HTR-8/SVneo (cell line): ENCODE data around the gene ATP11C.
"Not testable (repeated sequence)": the region's sequence is repeated elsewhere in the genome, so short reads cannot be mapped to it uniquely, and the experiment has no call there.

Experiments
- DNase-seq: peaks from one replicate; pipeline ENCODE4 v3.0.0; 2011; ENCODE audit warnings: low spot score, mixed read lengths; ENCODE audit not compliant: insufficient read length
- FAIRE-seq: peaks from 2 replicates; lab custom pipeline; 2011; peaks lifted over from hg19 to GRCh38; lab: Jason Lieb, UNC

ATP11C gene

DNA sequence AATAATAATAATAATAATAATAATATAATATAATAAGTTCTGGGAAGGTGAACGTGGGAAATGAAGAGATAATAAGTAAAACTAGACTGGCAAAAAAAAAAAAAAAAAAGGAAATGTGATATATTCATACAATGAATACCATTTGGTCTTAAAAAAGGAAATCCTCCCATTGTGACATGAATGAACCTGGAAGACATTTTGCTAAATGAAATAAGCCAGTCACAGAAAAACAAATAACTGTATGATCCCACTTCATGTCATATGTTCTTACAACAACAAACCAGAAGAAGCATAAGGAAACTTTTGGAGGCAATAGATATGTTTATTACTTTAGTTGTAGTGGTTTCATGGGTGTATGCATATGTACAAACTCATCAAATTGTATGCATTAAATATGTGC is 63.1 kb downstream of the ATP11C start:
- FAIRE-seq = no peak
- no peak for DNase-seq

- DNase-seq (no peak), FAIRE-seq (no peak)
Measured at GRCh38 chrX:139864640-139865039, 68.2 kb downstream of the ATP11C start.

DNA sequence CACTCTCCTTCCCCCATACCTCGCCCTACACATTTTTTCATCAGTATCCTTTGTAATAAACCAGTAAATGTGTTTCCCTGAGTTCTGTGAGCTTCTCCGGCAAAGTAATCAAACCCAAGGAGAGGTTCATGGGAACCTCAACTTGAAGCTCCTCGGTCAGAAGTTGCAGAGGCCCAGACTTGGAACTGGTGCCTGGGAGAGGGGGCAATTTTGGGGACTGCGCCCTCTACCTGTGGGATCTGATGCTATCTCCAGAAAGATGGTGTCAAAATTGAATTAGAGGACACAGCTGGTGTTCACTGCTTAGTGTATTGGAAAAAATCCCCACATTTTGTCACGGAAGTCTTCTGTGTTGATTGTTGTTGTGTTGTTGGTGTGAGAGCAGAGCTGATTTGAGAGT is 70.6 kb downstream of the ATP11C start:
- no peak for FAIRE-seq

GRCh38 chrX:139856826-139857225 is 76.0 kb downstream of the ATP11C start:
- not testable (repeated sequence) for FAIRE-seq

More for the DNA sequence above, 70.6 kb downstream of the ATP11C start:
- DNase-seq = no peak

GRCh38 chrX:139851730-139852129 is 81.1 kb downstream of the ATP11C start:
- no peak for FAIRE-seq

More at GRCh38 chrX:139856826-139857225, 76.0 kb downstream of the ATP11C start:
- DNase-seq = not testable (repeated sequence)

DNA sequence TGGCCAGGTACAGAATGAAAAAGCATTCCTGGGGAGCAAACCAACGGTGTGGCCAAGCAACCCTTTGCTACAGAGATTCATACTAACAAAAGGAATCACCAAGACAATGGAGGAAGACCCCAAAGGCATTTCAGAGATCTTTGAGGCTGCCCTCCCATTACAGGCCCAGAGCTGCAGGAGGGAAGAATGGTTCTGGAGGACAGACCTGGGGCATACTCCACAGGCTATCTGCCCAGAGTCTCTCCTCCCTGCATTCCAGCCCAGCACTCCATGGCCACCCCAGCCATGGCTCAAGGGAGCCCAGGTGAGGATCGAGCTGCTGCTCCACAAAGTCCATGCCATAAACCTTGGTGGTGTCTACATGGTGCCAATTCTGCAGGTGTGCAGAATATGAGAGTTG is 81.9 kb downstream of the ATP11C start:
- DNase-seq (no peak), FAIRE-seq (no peak)

More at GRCh38 chrX:139851730-139852129, 81.1 kb downstream of the ATP11C start:
- no peak for DNase-seq

- FAIRE-seq = no peak
Measured at GRCh38 chrX:139844884-139845283, 88.0 kb downstream of the ATP11C start.

DNA sequence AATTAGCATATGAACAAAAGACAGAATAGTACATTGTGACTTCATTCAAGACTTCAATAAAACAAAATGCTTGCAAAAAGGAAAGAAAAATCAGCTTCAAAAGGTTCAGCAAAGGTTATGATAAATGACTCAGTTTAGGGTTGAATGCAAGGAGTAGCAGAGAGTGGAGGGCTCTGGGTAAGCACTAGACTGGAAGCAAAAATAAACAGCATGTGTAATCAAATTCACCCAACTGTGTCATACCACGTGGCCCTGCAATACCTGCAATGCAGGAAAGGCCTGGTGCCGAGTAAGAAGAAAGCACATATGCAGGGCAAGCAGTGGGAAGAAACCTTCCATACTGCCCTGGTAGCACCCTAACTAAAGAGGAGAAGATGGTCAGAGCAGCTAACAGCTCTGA is 88.7 kb downstream of the ATP11C start:
- FAIRE-seq = no peak
- DNase-seq = no peak

More at GRCh38 chrX:139844884-139845283, 88.0 kb downstream of the ATP11C start:
- no peak for DNase-seq

DNA sequence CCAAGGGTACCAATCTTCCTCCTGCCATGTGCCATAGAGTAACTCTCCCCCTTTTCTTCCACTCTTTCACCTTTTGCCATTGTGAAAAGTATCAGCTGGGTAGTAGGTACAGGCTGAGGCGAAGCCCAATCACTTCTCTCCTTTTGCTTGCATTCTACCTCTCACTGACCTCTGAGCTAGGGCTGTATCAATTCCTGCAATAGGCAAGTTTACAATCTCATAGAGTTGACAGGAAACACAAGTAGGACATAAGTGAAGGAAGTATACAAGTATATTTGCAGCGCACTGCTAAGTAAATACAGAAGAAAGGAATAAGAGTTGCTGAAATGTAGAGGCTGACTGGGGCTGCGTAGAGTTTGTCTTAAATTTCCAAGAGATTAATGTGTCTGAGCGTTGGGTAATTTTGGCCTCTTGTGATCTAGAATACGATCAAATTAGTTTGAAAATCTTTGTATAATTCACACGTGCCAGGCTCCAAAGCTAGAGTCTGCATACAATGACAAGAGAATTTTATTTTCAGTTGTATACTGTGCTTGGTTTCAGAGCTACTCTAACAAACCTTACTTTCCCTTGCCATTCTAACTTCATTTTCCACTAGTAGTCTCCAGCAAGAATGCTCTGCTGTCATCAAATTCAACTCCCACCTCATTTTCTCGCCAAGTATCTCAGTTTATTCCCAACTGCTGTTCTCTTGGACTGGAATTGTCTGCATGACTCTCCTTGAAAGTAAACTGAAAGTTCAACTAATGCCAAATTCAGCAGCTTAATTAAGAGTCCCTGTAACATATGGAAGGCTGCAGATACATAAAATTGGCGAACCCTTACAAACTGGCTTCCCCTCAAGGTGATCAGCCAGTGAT is 90.3 kb downstream of the ATP11C start:
- DNase-seq = no peak

GRCh38 chrX:139836335-139836734 is 96.5 kb downstream of the ATP11C start:
- not testable (repeated sequence) for DNase-seq, FAIRE-seq

More for the DNA sequence above, 90.3 kb downstream of the ATP11C start:
- FAIRE-seq = no peak

GRCh38 chrX:139834879-139835278 is 98.0 kb downstream of the ATP11C start:
- no peak for DNase-seq
- no peak for FAIRE-seq

GRCh38 chrX:139832718-139833309 is 100.0 kb downstream of the ATP11C start:
- DNase-seq (no peak), FAIRE-seq (no peak)

- FAIRE-seq (no peak), DNase-seq (peak; percentile 8)
Measured at GRCh38 chrX:139831675-139832456, 101.0 kb downstream of the ATP11C start.

- FAIRE-seq (no peak), DNase-seq (no peak)
Measured at GRCh38 chrX:139831017-139831416, 101.8 kb downstream of the ATP11C start.

- FAIRE-seq (no peak), DNase-seq (no peak)
Measured at GRCh38 chrX:139828830-139829229, 104.0 kb downstream of the ATP11C start.

GRCh38 chrX:139828033-139828432 is 104.8 kb downstream of the ATP11C start:
- FAIRE-seq = no peak
- DNase-seq = no peak

GRCh38 chrX:139826065-139827044 is 106.5 kb downstream of the ATP11C start:
- DNase-seq = no peak
- no peak for FAIRE-seq

GRCh38 chrX:139825618-139826017 is 107.2 kb downstream of the ATP11C start:
- DNase-seq (no peak), FAIRE-seq (no peak)

GRCh38 chrX:139823806-139824205 is 109.0 kb downstream of the ATP11C start:
- DNase-seq (no peak), FAIRE-seq (no peak)
